ENCODE measurements around the gene TSPAN9.

GRCh38 chr12:3189282-3189681 lies 112.1 kb downstream of the TSPAN9 start:
- no peak for TF ChIP-seq CTCF (IDR thresholded peaks at IDR 0.05)
- no peak for TF ChIP-seq POLR2A (IDR thresholded peaks at IDR 0.05)

Measured in lower leg skin (tissue), 3 donors.